ENCODE results near the gene FLOT1. TPM values are rescaled to one million over a fixed set of nuclear protein-coding genes. Genes with fewer than 3 reads are reported as not detected.

Gene FLOT1
- total and polyA plus RNA-seq, 2 donors (not counting 3 experiments of a cell fraction or from before 2014, with no cell fraction given), result 141 to 154 TPM

DNA sequence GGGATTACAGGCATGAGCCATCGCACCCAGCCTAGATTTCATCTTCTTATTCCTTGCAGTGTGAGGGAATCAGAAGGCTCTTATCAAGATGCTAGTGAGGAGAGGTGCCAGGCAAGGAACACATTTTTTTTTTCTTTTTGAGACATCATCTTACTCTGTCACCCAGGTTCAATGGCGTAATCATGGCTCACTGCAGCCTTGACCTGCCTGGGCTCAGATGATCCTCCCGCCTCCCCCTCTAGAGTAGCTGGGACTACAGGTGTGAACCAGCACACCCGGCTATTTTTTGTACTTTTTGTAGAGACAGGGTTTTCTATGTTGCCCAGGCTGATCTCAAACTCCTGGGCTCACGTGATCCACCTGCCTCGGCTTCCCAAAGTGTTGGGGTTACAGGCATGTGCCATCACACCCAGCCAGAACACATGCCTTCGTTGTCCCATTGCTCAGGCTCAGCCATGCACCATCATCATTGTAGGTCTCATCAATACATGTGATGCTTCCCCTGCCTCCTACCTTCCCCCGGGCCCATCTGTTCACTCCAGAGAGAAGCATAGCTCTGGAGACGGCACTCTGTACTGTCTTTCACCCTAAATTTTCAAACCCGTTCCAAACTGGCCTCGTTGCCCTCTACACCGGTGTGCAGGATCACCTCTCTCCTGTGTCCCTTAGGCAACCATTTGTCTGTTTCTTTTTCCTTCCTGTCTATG is 10.1 kb downstream of the FLOT1 start:
- dilution Hi-C loops (cut with MboI; ENCODE audit: extremely low pct_ligation_motif_present, low sequenced_read_pairs) (loop anchor here (25.0 kb wide), 1 partner anchor 155 kb away; the partner anchor contains the start of gene DDR1), intact Hi-C loops (cut with micrococcal nuclease) (loop anchor here (5.0 kb wide), 1 partner anchor 190 kb away; no protein-coding TSS in a partner anchor)
- Histone ChIP-seq H3K27me3 (ENCODE audit: control insufficient read depth in 2 of 2, insufficient read depth in 2 of 2, low read length in 2 of 2) (no peaks in the 10 kb centered on the region), H4K20me1 (replicated peaks; ENCODE audit: control insufficient read depth, extremely low read depth, insufficient read depth, low read length) (no peaks in the 10 kb centered on the region), H3K79me2 (ENCODE audit: control insufficient read depth, insufficient read depth, low read length) (peaks cover 8% of the 10 kb centered on the region), H3K4me3 (replicated peaks in 1 of 3; ENCODE audit: insufficient read depth in 1 of 3, low read depth in 1 of 3, low read length in 3 of 3) (no peak overlapping the region), H3K9me3 (replicated peaks; ENCODE audit: control insufficient read depth, insufficient read depth, low read length) (no peaks in the 10 kb centered on the region), H2AFZ (ENCODE audit: low read depth, low read length) (no peak overlapping the region), H3K27ac (ENCODE audit: insufficient read depth, low read depth, low read length) (no peak overlapping the region), H3K4me1 (ENCODE audit: control insufficient read depth, extremely low read depth, insufficient read depth, low read length) (peaks cover 10% of the 10 kb centered on the region), H3K36me3 (ENCODE audit: control insufficient read depth in 2 of 2, extremely low read depth in 1 of 2, insufficient read depth in 2 of 2, low read length in 2 of 2) (peaks cover 3 to 16% of the 10 kb centered on the region in 2 experiments), H3K9me1 (replicated peaks; ENCODE audit: control insufficient read depth, extremely low read depth, insufficient read depth, low read length) (no peaks in the 10 kb centered on the region), H3K9ac (replicated peaks; ENCODE audit: extremely low read depth, insufficient read depth, low read length) (no peak overlapping the region), H3K4me2 (ENCODE audit: insufficient read depth, low read length) (no peak overlapping the region)
- BruUV-seq (replicated peaks), result no TSS peak
- CTCF ChIA-PET, result interaction anchor here (1.8 to 4.7 kb wide), 7 partner anchors 10 to 355 kb away, joined by 10 to 184 read pairs (median 23); partner anchors contain the start of gene VARS2
- FAIRE-seq (no peak), DNase-seq (ENCODE audit: low read depth, low spot score) (no peak)
- TF ChIP-seq GATA2 (IDR thresholded peaks at IDR 0.05; ENCODE audit: insufficient read depth, insufficient read length, low read depth, low read length) (no peak), FOS (IDR thresholded peaks at IDR 0.05; ENCODE audit: borderline replicate concordance, insufficient read depth, low read length) (no peak), EZH2 (IDR thresholded peaks at IDR 0.05; ENCODE audit: borderline replicate concordance, low read depth, low read length, severe bottlenecking) (no peak), POLR2A (IDR thresholded peaks at IDR 0.05; ENCODE audit: low read depth, low read length) (no peak), JUN (IDR thresholded peaks at IDR 0.05; ENCODE audit: borderline replicate concordance, insufficient read depth, insufficient read length, low read depth) (no peak), POLR2AphosphoS5 (IDR thresholded peaks at IDR 0.05; ENCODE audit: insufficient read depth, low read depth, low read length) (no peak), MYC (IDR thresholded peaks at IDR 0.05; ENCODE audit: low read depth, low read length) (no peak)
- TF ChIP-seq, protein P1, sequence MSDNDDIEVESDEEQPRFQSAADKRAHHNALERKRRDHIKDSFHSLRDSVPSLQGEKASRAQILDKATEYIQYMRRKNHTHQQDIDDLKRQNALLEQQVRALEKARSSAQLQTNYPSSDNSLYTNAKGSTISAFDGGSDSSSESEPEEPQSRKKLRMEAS (IDR thresholded peaks at IDR 0.05; ENCODE audit: insufficient read depth, insufficient read length), result no peak
- TF ChIP-seq, protein P2, sequence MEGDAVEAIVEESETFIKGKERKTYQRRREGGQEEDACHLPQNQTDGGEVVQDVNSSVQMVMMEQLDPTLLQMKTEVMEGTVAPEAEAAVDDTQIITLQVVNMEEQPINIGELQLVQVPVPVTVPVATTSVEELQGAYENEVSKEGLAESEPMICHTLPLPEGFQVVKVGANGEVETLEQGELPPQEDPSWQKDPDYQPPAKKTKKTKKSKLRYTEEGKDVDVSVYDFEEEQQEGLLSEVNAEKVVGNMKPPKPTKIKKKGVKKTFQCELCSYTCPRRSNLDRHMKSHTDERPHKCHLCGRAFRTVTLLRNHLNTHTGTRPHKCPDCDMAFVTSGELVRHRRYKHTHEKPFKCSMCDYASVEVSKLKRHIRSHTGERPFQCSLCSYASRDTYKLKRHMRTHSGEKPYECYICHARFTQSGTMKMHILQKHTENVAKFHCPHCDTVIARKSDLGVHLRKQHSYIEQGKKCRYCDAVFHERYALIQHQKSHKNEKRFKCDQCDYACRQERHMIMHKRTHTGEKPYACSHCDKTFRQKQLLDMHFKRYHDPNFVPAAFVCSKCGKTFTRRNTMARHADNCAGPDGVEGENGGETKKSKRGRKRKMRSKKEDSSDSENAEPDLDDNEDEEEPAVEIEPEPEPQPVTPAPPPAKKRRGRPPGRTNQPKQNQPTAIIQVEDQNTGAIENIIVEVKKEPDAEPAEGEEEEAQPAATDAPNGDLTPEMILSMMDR (IDR thresholded peaks at IDR 0.05; ENCODE audit: extremely low read depth in 1 of 2, insufficient read depth in 1 of 2, low read depth in 1 of 2, low read length in 2 of 2), result no peak
- POLR2A ChIA-PET, result no interaction called here
